ENCODE data around the gene YIPF1. TPM values are rescaled to one million over a fixed set of nuclear protein-coding genes. Genes with fewer than 3 reads are reported as not detected.
"Not testable (repeated sequence)": the region's sequence is repeated elsewhere in the genome, so short reads cannot be mapped to it uniquely, and the experiment has no call there.

The YIPF1 gene
- total RNA-seq, 2 experiments from 2014 or later = 17.3 to 19.1 TPM

DNA sequence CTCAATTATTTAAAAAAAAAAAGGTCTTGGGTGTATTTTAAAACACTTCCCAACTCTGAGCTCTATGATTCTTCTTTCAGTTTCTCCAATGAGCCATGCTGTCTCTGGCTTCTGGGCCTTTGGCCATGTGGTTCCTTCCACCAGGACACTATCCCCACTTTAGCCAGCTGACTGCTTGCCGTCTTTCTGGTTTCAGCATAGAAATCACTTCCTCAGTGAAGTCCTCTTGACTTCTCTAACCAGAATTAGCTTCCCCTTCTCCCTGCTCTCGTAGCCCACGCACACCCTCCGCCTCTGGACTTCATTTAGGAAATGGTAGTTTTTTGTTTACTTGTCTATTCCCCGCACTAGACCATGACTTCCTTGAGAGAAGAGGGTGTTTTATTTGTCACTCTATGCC is 3.3 kb upstream of the YIPF1 start:
- H3K9me3 Mint-ChIP-seq = no peaks in the 10 kb centered on the region
- H3K27me3 Mint-ChIP-seq = peaks cover 7% of the 10 kb centered on the region
- peaks cover 26% of the 10 kb centered on the region for H3K4me1 Mint-ChIP-seq (ENCODE audit: low read depth)
- H3K36me3 Mint-ChIP-seq = no peaks in the 10 kb centered on the region
- intact Hi-C loops (cut with micrococcal nuclease) = no loop called here
- no peak overlapping the region for H3K4me3 Mint-ChIP-seq
- no peak overlapping the region for H3K27ac Mint-ChIP-seq
- ChIA-PET CTCF (interaction anchor here (1.1 kb wide), 1 partner anchor 14 kb away, joined by 3 read pairs; no protein-coding TSS in a partner anchor), POLR2A (no interaction called here)
- no peak for DNase-seq

DNA sequence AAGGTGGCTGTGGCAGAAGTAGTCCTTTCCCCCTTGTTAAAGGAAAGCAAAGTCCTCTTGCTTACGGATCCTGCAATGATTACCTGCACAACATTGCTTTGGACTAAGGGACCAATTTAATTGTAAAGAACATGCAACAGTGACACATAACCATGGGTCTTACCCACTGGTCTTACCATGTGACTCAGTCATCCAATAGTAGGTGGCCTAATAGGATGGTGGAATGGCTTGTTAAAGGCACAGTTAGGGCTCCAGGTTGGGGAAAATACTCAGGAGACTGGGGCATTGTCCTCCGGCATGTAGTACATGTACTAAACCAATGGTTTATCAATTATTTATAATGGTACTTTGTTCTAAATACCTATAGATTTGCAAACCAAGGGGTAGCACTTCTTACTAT is 2.1 kb upstream of the YIPF1 start:
- Mint-ChIP-seq H3K36me3 (peaks cover 4% of the 10 kb centered on the region), H3K9me3 (no peaks in the 10 kb centered on the region), H3K27ac (no peak overlapping the region), H3K27me3 (peaks cover 7% of the 10 kb centered on the region), H3K4me3 (no peak overlapping the region), H3K4me1 (ENCODE audit: low read depth) (peaks cover 27% of the 10 kb centered on the region)
- ChIA-PET POLR2A (no interaction called here), CTCF (no interaction called here)
- intact Hi-C loops (cut with micrococcal nuclease) = no loop called here
- DNase-seq = no peak

DNA sequence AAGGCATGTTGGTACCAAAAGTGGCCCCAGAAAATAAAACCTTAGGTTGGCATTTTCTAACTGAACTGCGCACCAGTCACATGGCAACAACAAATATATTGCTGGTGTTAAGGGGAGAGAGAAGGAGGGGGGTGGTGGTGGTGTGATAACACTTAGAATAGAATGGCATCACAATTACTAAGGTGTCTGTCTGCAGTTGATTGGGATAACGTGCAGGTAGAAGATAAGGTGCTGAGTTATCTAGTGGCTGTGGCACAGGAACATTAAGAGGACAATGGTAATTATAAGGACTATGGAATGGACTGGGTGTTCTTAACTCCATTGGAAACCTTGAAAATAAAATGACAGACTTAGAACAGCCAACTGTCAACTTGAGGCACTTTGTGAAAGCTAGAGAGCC is 1.4 kb upstream of the YIPF1 start:
- Mint-ChIP-seq H3K9me3 (no peaks in the 10 kb centered on the region), H3K4me1 (ENCODE audit: low read depth) (peaks cover 28% of the 10 kb centered on the region), H3K27me3 (peaks cover 7% of the 10 kb centered on the region), H3K27ac (no peak overlapping the region), H3K4me3 (no peak overlapping the region), H3K36me3 (peaks cover 6% of the 10 kb centered on the region)
- DNase-seq = no peak
- intact Hi-C loops (cut with micrococcal nuclease) = no loop called here
- ChIA-PET POLR2A (no interaction called here), CTCF (interaction anchor here (1.0 to 1.2 kb wide), 2 partner anchors 13 to 55 kb away, joined by 3 to 7 read pairs; partner anchors contain the start of genes IFT25 and LRRC42)

DNA sequence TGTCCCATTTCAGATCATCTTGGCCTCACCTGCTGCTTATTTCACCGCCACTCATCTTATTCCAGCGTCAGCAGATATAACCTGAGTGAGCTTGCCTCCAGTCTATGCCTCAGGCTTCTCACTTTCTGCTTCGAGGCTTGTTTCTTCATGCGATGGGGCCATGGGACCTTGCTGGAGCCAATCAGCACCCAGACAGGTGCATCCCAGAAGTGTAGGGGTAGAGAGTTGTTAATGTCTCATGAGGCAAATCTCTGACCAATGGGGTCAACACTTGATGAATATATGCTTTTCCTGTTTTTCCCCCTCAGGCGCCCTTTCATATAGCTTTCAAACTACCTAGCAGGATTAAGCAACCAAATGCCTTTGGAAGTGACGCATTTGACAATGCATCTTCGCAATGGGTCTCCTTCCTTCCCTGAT is 935 bp upstream of the YIPF1 start:
- Mint-ChIP-seq H3K27ac (peak overlapping the region; percentile 99), H3K4me3 (peak overlapping the region; percentile 96), H3K27me3 (peaks cover 3% of the 10 kb centered on the region), H3K36me3 (peaks cover 9% of the 10 kb centered on the region), H3K9me3 (no peaks in the 10 kb centered on the region), H3K4me1 (ENCODE audit: low read depth) (peaks cover 29% of the 10 kb centered on the region)
- DNase-seq = peak; percentile 54
- intact Hi-C loops (cut with micrococcal nuclease) = loop anchor here (1.0 kb wide), 3 partner anchors 29 to 163 kb away; partner anchors contain the start of genes IFT25, TCEANC2 and TMEM59
- CTCF ChIA-PET = interaction anchor here (1.0 to 1.2 kb wide), 3 partner anchors 12 to 58 kb away, joined by 3 to 7 read pairs (median 3); partner anchors contain the start of genes IFT25 and LRRC42
- POLR2A ChIA-PET = interaction anchor here (0.8 to 2.1 kb wide), 2 partner anchors 30 to 55 kb away, joined by 4 to 15 read pairs; partner anchors contain the start of genes IFT25 and LRRC42

GRCh38 chr1:53888681-53889080 is 916 bp downstream of the YIPF1 start:
- H3K4me3 Mint-ChIP-seq = peak overlapping the region; percentile 96
- H3K4me1 Mint-ChIP-seq (ENCODE audit: low read depth) = peaks cover 29% of the 10 kb centered on the region
- intact Hi-C loops (cut with micrococcal nuclease) = loop anchor here (1.0 kb wide), 1 partner anchor 50 kb away; the partner anchor contains the start of gene NDC1
- H3K27ac Mint-ChIP-seq = peak overlapping the region; percentile 99
- H3K27me3 Mint-ChIP-seq = no peaks in the 10 kb centered on the region
- peaks cover 10% of the 10 kb centered on the region for H3K36me3 Mint-ChIP-seq
- CTCF ChIA-PET = interaction anchor here (0.6 kb wide), 1 partner anchor 71 kb away, joined by 3 read pairs; no protein-coding TSS in a partner anchor
- POLR2A ChIA-PET = interaction anchor here (2.1 kb wide), 1 partner anchor 57 kb away, joined by 15 read pairs; the partner anchor contains the start of genes IFT25 and LRRC42
- DNase-seq = no peak
- no peaks in the 10 kb centered on the region for H3K9me3 Mint-ChIP-seq

DNA sequence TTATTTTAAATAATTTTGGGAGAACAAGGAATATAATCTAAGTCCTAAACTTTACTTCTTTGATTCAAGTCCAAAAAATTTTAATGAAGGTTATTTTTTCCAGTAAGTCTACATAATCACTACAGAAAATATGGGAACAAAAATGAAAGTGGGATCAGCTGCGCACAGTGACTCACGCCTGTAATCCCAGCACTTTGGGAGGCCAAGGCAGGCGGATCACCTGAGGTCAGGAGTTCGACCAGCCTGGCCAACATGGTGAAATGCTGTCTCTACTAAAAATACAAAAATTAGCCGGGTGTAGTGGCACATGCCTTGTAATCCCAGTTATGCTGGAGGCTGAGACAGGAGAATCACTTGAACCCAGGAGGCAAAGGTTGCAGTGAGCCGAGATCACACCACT is 6.0 kb downstream of the YIPF1 start:
- H3K27ac Mint-ChIP-seq; H3K9me3 Mint-ChIP-seq; H3K27me3 Mint-ChIP-seq; DNase-seq; intact Hi-C loops (cut with micrococcal nuclease); H3K4me1 Mint-ChIP-seq (ENCODE audit: low read depth); H3K4me3 Mint-ChIP-seq: not testable (repeated sequence)
- peaks cover 33% of the 10 kb centered on the region for H3K36me3 Mint-ChIP-seq
- ChIA-PET POLR2A (interaction anchor here (1.0 kb wide), 1 partner anchor 62 kb away, joined by 3 read pairs; the partner anchor contains the start of gene IFT25), CTCF (interaction anchor here (1.7 to 2.2 kb wide), 2 partner anchors 12 to 75 kb away, joined by 5 to 7 read pairs; no protein-coding TSS in a partner anchor)

DNA sequence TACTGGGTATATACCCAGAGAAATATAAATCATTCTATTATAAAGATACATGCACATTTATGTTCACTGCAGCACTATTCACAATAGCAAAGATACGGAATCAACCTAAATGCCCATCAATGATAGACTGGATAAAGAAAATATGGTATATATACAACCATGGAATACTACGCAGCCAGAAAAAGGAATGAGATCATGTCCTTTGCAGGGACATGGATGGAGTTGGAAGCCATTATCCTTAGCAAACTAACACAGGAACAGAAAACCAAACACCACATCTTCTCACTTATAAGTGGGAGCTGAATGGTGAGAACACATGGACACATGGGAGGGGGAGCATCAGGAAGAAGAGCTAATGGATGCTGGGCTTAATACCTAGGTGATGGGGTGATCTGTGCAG is 7.7 kb downstream of the YIPF1 start:
- CTCF ChIA-PET = interaction anchor here (1.4 to 5.2 kb wide), 5 partner anchors 13 to 77 kb away, joined by 3 to 78 read pairs (median 5); no protein-coding TSS in a partner anchor
- peaks cover 38% of the 10 kb centered on the region for H3K36me3 Mint-ChIP-seq
- DNase-seq; H3K4me1 Mint-ChIP-seq (ENCODE audit: low read depth); H3K9me3 Mint-ChIP-seq; H3K27ac Mint-ChIP-seq; intact Hi-C loops (cut with micrococcal nuclease); H3K4me3 Mint-ChIP-seq; H3K27me3 Mint-ChIP-seq; POLR2A ChIA-PET: not testable (repeated sequence)

DNA sequence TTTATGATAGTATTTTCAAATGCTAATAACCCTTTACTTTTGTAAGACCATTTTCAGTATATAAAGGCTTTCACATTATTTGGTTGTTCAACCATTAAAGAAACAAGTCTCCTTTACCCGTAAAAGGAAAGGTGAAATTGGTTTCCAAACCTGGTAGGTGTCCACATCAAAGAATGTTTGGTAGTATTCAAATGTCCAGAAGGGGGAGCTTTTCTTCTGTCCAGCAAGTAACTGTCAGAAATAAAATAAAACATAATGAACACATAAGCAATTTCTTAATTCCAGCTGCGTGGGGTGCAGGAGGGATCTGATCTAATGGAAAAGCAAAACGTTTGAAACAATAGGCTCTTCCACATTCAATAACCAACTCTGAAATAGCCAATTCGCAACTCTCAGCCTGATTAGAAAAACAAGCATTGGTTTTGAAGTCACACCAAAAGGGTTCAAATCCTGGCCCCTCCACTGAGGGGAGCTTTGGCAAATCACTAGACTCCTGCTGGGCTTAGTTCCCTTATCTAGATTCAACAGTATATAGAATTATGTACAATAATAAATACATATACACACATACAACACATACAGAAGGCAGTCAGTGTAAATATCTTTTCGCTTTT is 11.0 kb downstream of the YIPF1 start:
- no peaks in the 10 kb centered on the region for H3K27me3 Mint-ChIP-seq
- H3K36me3 Mint-ChIP-seq = peaks cover 37% of the 10 kb centered on the region
- CTCF ChIA-PET = interaction anchor here (0.6 to 5.2 kb wide), 20 partner anchors 8 to 611 kb away, joined by 3 to 78 read pairs (median 3); partner anchors contain the start of genes IFT25 and LRRC42
- DNase-seq = no peak
- no peaks in the 10 kb centered on the region for H3K9me3 Mint-ChIP-seq
- no peak overlapping the region for H3K27ac Mint-ChIP-seq
- intact Hi-C loops (cut with micrococcal nuclease) = loop anchor here (1.0 kb wide), 2 partner anchors 71 to 81 kb away; no protein-coding TSS in a partner anchor
- POLR2A ChIA-PET = no interaction called here
- no peaks in the 10 kb centered on the region for H3K4me1 Mint-ChIP-seq (ENCODE audit: low read depth)
- H3K4me3 Mint-ChIP-seq = no peak overlapping the region

DNA sequence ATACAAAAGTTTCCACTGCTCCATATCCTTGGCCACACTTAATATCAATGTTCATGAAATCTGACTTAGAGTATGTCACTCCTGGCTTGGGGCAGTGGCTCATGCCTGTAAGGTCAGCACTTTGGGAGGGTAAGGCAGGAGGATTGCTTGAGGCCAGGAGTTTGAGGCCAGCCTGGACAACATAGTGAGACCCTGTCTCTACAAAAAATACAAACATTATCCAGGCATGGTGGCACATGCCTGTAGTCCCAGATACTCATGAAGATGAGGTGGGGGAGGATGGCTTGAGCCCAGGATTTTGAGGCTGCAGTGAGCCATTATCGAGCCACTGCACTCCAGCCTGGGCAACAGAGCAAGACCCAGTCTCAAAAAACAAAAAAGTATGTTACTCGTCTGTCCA is 14.4 kb downstream of the YIPF1 start:
- H3K4me1 Mint-ChIP-seq (ENCODE audit: low read depth); DNase-seq; H3K4me3 Mint-ChIP-seq; H3K27me3 Mint-ChIP-seq; H3K27ac Mint-ChIP-seq; H3K9me3 Mint-ChIP-seq; POLR2A ChIA-PET; intact Hi-C loops (cut with micrococcal nuclease): not testable (repeated sequence)
- H3K36me3 Mint-ChIP-seq = peaks cover 29% of the 10 kb centered on the region
- CTCF ChIA-PET = interaction anchor here (1.0 to 5.2 kb wide), 5 partner anchors 9 to 84 kb away, joined by 3 to 76 read pairs (median 8); partner anchors contain the start of genes IFT25 and LRRC42

DNA sequence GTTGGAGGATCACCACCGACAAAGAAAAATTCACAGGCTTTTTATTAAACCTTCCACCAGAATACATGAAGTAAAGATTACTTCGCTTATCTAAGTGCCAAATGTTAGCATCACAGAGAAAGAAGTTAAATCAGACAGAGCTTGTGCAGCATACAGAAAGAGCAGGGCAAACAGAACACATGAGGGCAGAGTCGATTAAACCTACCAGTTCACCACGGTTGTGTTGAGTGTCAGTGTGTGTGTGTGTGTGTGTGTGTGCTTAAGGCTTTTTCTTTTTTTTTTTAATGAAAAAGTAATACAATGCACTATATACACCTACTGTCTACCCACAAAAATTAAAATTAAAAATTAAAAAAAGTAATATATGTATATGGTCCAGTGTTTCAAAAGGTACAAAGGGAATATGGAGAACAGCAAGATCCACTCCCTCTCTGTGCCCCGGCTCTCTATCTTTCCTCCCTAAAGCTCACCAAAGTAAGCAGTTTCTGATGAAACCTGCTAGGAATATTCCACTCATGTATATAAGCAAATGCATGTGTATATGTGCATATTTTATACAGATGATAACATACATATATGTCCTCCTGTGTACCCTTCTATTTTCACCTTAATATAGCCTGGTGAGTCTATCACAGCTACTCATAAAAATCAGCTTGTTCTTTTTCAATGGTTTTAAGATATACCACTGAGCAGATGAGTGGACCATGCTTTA is 17.7 kb downstream of the YIPF1 start:
- Mint-ChIP-seq H3K27me3 (no peaks in the 10 kb centered on the region), H3K36me3 (peaks cover 30% of the 10 kb centered on the region), H3K4me1 (ENCODE audit: low read depth) (no peaks in the 10 kb centered on the region), H3K27ac (no peak overlapping the region), H3K9me3 (no peaks in the 10 kb centered on the region), H3K4me3 (no peak overlapping the region)
- ChIA-PET CTCF (interaction anchor here (0.6 to 4.4 kb wide), 6 partner anchors 11 to 88 kb away, joined by 3 to 28 read pairs (median 4); partner anchors contain the start of genes IFT25 and LRRC42), POLR2A (no interaction called here)
- intact Hi-C loops (cut with micrococcal nuclease) = no loop called here
- no peak for DNase-seq

GRCh38 chr1:53871221-53871620 is 18.4 kb downstream of the YIPF1 start:
- ChIA-PET CTCF (interaction anchor here (1.1 to 4.4 kb wide), 3 partner anchors 11 to 88 kb away, joined by 3 to 28 read pairs (median 16); no protein-coding TSS in a partner anchor), POLR2A (interaction anchor here (0.5 kb wide), 1 partner anchor 65 kb away, joined by 3 read pairs; no protein-coding TSS in a partner anchor)
- no peaks in the 10 kb centered on the region for H3K9me3 Mint-ChIP-seq
- no peaks in the 10 kb centered on the region for H3K4me1 Mint-ChIP-seq (ENCODE audit: low read depth)
- no peak overlapping the region for H3K27ac Mint-ChIP-seq
- intact Hi-C loops (cut with micrococcal nuclease) = no loop called here
- no peak for DNase-seq
- H3K4me3 Mint-ChIP-seq = no peak overlapping the region
- H3K27me3 Mint-ChIP-seq = no peaks in the 10 kb centered on the region
- H3K36me3 Mint-ChIP-seq = peaks cover 32% of the 10 kb centered on the region

All from activated CD4-positive, alpha-beta memory T cell treated with anti-CD3 and anti-CD28 coated beads for 36 hours (primary cell).